Effector memory CD8-positive, alpha-beta T cell (primary cell): ENCODE results near the gene ZNF652.

ENCODE experiments used
- ATAC-seq: fragments of 150-1000 bp; cut with Tn5 transposase; replicated peaks from 2 replicates; pipeline ENCODE4 v1.10.0; 2021; ENCODE audit warnings: mild to moderate bottlenecking, moderate library complexity
- DNase-seq, 3 experiments: peaks; one replicate each; pipeline ENCODE4 v3.0.0; 2021
- H3K27ac Mint-ChIP-seq, 2 donors: one replicate each; pipeline ENCODE4 v1.8.0; 2022; ENCODE audit warnings: mild to moderate bottlenecking in 2 of 2, mixed read lengths in 2 of 2, moderate library complexity in 2 of 2
- H3K27me3 Mint-ChIP-seq, 2 donors: one replicate each; pipeline ENCODE4 v1.8.0; 2022; ENCODE audit warnings: mixed read lengths in 2 of 2
- H3K36me3 Mint-ChIP-seq: one replicate; pipeline ENCODE4 v1.8.0; 2022; ENCODE audit warnings: mild to moderate bottlenecking, moderate library complexity, mixed read lengths; ENCODE audit not compliant: insufficient read depth
- H3K4me1 Mint-ChIP-seq, 2 donors: one replicate each; pipeline ENCODE4 v1.8.0; 2022; ENCODE audit warnings: low read depth in 2 of 2, mixed read lengths in 2 of 2
- H3K4me3 Mint-ChIP-seq, 2 donors: one replicate each; pipeline ENCODE4 v1.8.0; 2022; ENCODE audit warnings: mild to moderate bottlenecking in 2 of 2, mixed read lengths in 2 of 2, moderate library complexity in 2 of 2
- H3K9me3 Mint-ChIP-seq, 2 donors: one replicate each; pipeline ENCODE4 v1.8.0; 2022; ENCODE audit warnings: mixed read lengths in 2 of 2

ZNF652 gene

DNA sequence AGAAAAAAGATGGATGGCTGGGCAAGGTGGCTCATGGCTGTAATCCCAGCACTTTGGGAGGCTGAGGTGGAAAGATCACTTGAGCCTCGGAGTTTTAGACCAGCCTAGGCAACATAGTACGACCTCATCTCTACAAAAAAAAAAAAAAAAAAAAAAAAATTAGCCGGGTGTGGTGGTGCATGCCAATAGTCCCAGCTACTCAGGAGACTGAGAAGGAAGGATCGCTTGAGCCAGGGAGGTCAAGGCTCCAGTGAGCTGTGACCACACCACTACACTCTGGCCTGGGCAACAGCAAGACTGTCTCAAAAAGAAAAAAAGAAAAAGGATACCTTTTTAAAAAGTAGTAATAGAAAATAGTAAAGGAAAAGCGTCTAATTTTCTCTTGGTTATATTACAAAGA, 20.7 kb downstream of the ZNF652 start:
- peak overlapping the region; percentile 89 to 93 for H3K27ac Mint-ChIP-seq
- H3K36me3 Mint-ChIP-seq: peaks cover 22% of the 10 kb centered on the region
- peaks cover 38 to 53% of the 10 kb centered on the region in 2 donors for H3K4me1 Mint-ChIP-seq
- ATAC-seq: no peak
- H3K27me3 Mint-ChIP-seq: no peaks in the 10 kb centered on the region
- H3K4me3 Mint-ChIP-seq: peak overlapping the region; percentile 77 to 84
- no peak for DNase-seq
- H3K9me3 Mint-ChIP-seq: no peaks in the 10 kb centered on the region

DNA sequence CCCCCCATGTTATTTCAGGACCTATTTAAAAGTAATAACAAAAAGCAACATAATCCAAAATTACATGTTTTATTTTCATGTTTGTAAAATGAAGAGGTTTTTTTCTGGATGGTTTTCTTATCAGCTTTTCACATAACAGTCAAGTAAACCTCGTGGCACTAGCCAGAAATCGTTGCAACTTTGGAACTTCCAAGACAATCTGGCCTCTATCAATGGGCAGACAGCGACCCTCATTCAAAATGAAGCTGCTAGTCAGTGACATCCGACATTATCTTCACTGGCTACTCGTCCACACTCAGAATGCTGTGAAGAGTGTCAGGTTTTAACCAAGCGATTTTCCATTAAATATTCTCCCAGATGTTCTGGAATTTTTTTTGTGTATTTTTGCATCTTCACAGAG, 22.7 kb downstream of the ZNF652 start:
- peak overlapping the region in 1 of 2 donors; percentile 93 for H3K27ac Mint-ChIP-seq
- peak overlapping the region; percentile 47 to 55 for H3K4me3 Mint-ChIP-seq
- no peaks in the 10 kb centered on the region for H3K9me3 Mint-ChIP-seq
- DNase-seq (no peak), ATAC-seq (no peak)
- H3K27me3 Mint-ChIP-seq: no peaks in the 10 kb centered on the region
- peaks cover 35 to 52% of the 10 kb centered on the region in 2 donors for H3K4me1 Mint-ChIP-seq
- H3K36me3 Mint-ChIP-seq: peaks cover 22% of the 10 kb centered on the region

GRCh38 chr17:49338883-49339282, 23.2 kb downstream of the ZNF652 start:
- peak overlapping the region; percentile 21 to 93 for H3K27ac Mint-ChIP-seq
- H3K4me1 Mint-ChIP-seq: peaks cover 39 to 56% of the 10 kb centered on the region in 2 donors
- H3K27me3 Mint-ChIP-seq: no peaks in the 10 kb centered on the region
- H3K9me3 Mint-ChIP-seq: no peaks in the 10 kb centered on the region
- peak in 1 of 3 experiments; percentile 16 for DNase-seq
- peaks cover 22% of the 10 kb centered on the region for H3K36me3 Mint-ChIP-seq
- ATAC-seq: peak; percentile 63
- peak overlapping the region; percentile 47 to 55 for H3K4me3 Mint-ChIP-seq

DNA sequence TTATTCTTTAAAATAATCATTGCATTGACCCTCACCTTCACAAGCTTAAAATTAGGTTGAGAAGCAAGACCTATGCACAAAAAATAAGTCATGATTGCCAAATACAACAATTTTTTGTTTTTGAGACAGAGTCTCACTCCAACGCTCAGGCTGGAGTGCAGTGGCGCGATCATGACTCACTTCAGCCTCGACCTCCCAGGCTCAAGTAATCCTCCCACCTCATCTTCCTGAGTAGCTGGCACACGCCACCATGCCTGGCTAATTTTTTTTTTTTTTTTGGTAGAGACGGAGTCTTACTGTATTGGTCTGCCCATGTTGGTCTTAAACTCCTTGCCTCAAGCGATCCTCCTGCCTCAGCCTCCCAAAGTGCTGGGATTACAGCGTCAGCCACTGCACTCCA, 24.2 kb downstream of the ZNF652 start:
- H3K36me3 Mint-ChIP-seq: peaks cover 18% of the 10 kb centered on the region
- no peaks in the 10 kb centered on the region for H3K9me3 Mint-ChIP-seq
- no peaks in the 10 kb centered on the region for H3K27me3 Mint-ChIP-seq
- H3K4me1 Mint-ChIP-seq: peaks cover 35 to 52% of the 10 kb centered on the region in 2 donors
- ATAC-seq: no peak
- DNase-seq: no peak
- peak overlapping the region; percentile 11 to 21 for H3K27ac Mint-ChIP-seq
- peak overlapping the region; percentile 47 to 55 for H3K4me3 Mint-ChIP-seq

- Mint-ChIP-seq H3K27ac (peak overlapping the region; percentile 44 to 62), H3K4me1 (peaks cover 26 to 37% of the 10 kb centered on the region in 2 donors), H3K27me3 (no peaks in the 10 kb centered on the region), H3K9me3 (no peaks in the 10 kb centered on the region), H3K36me3 (peaks cover 12% of the 10 kb centered on the region), H3K4me3 (no peak overlapping the region)
- ATAC-seq: no peak
- no peak for DNase-seq
Measured at GRCh38 chr17:49334744-49335512, 27.1 kb downstream of the ZNF652 start.

- H3K9me3 Mint-ChIP-seq: no peaks in the 10 kb centered on the region
- H3K4me3 Mint-ChIP-seq: no peak overlapping the region
- H3K27me3 Mint-ChIP-seq: no peaks in the 10 kb centered on the region
- peaks cover 12% of the 10 kb centered on the region for H3K36me3 Mint-ChIP-seq
- peak overlapping the region in 1 of 2 donors; percentile 62 for H3K27ac Mint-ChIP-seq
- DNase-seq (no peak), ATAC-seq (no peak)
- peaks cover 21 to 27% of the 10 kb centered on the region in 2 donors for H3K4me1 Mint-ChIP-seq
Measured at GRCh38 chr17:49333804-49334203, 28.2 kb downstream of the ZNF652 start.

DNA sequence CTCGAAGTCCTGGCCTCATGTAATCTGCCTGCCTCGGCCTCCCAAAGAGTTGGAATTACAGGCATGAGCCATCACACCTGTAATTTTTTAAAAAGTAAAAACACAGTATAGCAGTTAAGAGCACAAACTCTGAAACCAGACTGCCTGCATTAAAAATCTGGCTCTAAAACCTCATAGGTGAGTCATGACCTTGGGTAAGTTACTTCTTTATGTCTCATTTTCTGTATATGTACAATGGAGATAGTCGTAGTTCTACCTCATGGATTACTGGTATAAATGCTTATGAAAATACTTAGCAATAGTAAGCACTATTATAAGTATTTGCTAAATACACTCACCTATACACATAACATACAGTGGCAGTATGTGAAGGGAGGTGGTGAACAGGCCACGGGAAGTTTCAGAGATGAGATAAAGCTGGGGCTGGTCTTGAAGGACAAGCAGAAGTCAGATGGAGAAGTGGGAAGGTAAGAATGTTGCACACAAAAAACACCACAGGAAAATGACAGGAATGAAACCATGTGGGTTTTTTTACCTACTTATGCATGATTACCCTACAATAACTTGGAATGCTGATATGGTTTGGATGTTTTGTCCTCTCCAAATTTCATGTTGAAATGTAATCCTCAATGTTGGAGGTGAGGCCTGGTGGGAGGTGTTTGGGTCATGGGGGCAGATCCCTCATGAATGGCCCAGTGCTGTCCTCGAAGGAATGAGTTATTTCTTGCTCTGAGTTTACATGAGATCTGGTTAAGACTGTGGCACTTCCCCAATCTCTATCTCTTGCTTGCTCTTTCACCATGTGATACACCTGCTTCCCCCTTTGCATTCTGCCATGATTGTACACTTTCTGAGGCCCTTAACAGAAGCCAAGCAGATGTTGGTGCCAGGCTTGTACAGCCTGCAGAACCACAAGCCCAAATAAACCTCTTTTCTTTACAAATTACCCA, 33.9 kb downstream of the ZNF652 start:
- Mint-ChIP-seq H3K36me3 (peaks cover 11% of the 10 kb centered on the region), H3K4me1 (peaks cover 26 to 38% of the 10 kb centered on the region in 2 donors), H3K27ac (peak overlapping the region in 1 of 2 donors; percentile 49), H3K27me3 (no peaks in the 10 kb centered on the region), H3K9me3 (no peaks in the 10 kb centered on the region), H3K4me3 (no peak overlapping the region)
- ATAC-seq (no peak), DNase-seq (no peak)

DNA sequence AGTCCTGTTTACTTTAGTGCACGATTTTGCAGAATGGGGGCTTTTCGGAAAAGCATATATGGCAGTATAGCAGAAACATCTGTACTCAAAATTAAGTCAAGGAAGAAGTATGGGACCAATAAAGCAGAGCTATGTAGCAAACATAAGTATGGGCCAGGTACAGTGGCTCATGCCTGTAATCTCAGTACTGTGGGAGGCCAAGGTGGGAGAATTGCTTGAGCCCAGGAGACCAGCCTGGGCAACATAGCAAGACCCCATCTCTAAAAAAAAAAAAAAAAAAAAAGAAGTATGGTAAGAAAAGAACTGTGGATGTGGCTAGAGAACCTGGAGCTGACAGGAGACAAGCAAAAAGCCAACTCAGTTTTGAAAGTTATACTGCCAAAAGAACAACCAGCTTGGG, 36.1 kb downstream of the ZNF652 start:
- Mint-ChIP-seq H3K27ac (no peak overlapping the region), H3K36me3 (peaks cover 7% of the 10 kb centered on the region), H3K9me3 (no peaks in the 10 kb centered on the region), H3K27me3 (no peaks in the 10 kb centered on the region), H3K4me3 (no peak overlapping the region), H3K4me1 (peaks cover 29 to 35% of the 10 kb centered on the region in 2 donors)
- DNase-seq: no peak
- no peak for ATAC-seq

DNA sequence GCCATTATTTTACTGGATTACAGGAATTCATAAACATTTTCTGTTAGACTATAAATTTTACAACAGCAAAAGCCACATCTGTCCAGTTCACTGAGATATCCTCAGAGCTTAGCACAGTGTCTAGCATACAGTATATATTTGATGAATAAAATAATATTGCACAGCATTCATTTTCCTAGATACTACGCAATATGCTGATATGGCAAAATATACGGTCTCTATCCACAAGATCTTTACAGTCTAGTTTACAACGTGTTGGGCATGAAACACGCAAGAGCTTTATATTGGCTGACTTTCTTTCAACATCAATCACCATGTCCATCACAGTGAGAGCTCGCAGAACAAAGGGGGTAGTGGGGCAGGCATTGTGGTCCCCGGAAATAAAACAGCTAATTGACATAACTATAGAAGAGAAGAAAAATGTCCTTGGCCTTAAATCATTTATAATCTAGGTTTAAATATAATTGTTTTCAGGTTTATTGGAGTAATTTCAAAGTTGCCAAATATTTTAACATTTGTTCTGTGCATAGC, 43.5 kb downstream of the ZNF652 start:
- Mint-ChIP-seq H3K27me3 (no peaks in the 10 kb centered on the region), H3K9me3 (no peaks in the 10 kb centered on the region), H3K27ac (no peak overlapping the region), H3K36me3 (peaks cover 16% of the 10 kb centered on the region), H3K4me3 (no peak overlapping the region), H3K4me1 (peaks cover 31 to 39% of the 10 kb centered on the region in 2 donors)
- no peak for ATAC-seq
- no peak for DNase-seq

DNA sequence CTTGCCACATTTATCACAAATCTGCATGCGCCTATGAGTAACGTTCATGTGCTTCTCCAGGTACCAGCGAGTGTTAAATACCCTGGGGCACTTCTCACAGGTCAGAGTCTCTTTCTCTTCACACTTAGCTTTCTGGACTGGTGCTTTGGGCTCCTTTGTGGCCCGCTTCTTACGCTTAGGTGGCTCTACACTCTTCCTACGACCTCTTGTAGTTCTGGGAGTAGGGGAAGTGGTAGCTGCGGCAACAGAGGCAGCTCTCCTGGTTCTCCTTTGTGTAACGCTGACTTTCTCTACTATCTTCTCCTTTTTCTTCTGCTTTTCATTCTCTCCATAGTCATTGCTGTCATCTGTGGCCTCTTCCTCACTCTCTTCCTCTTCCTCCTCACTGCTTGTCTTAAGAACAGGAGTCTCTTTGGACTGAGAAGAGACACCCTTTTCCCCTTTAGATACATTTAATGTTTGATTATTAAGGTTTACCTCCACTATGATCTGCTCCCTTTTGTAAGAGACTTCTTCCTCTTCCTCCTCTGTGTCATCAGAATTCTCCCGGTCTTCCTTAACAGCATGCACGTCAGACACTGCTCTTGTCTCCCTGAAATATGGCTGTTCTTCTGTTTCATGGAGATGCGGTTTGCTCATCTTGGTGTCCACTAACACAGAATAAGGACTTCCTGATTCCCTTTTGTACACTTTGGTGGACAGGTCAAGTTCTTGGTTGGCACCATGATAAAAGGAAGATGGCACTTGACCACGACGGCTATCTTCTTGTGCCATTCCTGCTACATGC, 45.0 kb downstream of the ZNF652 start:
- no peaks in the 10 kb centered on the region for H3K9me3 Mint-ChIP-seq
- peaks cover 24 to 33% of the 10 kb centered on the region in 2 donors for H3K4me1 Mint-ChIP-seq
- H3K36me3 Mint-ChIP-seq: peaks cover 25% of the 10 kb centered on the region
- no peaks in the 10 kb centered on the region for H3K27me3 Mint-ChIP-seq
- DNase-seq (no peak), ATAC-seq (no peak)
- peak overlapping the region in 1 of 2 donors; percentile 29 for H3K27ac Mint-ChIP-seq
- peak overlapping the region in 1 of 2 donors; percentile 11 for H3K4me3 Mint-ChIP-seq

- peak overlapping the region; percentile 29 to 66 for H3K27ac Mint-ChIP-seq
- peaks cover 29% of the 10 kb centered on the region for H3K36me3 Mint-ChIP-seq
- ATAC-seq (no peak), DNase-seq (no peak)
- H3K4me3 Mint-ChIP-seq: peak overlapping the region; percentile 63 to 68
- H3K4me1 Mint-ChIP-seq: peaks cover 24 to 33% of the 10 kb centered on the region in 2 donors
- H3K9me3 Mint-ChIP-seq: no peaks in the 10 kb centered on the region
- no peaks in the 10 kb centered on the region for H3K27me3 Mint-ChIP-seq
Measured at GRCh38 chr17:49316258-49316570, 45.8 kb downstream of the ZNF652 start.

- DNase-seq (peak; percentile 76 to 80 (median 77)), ATAC-seq (peak; percentile 100)
- Mint-ChIP-seq H3K4me1 (peaks cover 20 to 33% of the 10 kb centered on the region in 2 donors), H3K27me3 (no peaks in the 10 kb centered on the region), H3K9me3 (no peaks in the 10 kb centered on the region), H3K4me3 (peak overlapping the region; percentile 63 to 68), H3K27ac (peak overlapping the region; percentile 29 to 66), H3K36me3 (peaks cover 32% of the 10 kb centered on the region)
Measured at GRCh38 chr17:49315551-49316257, 46.3 kb downstream of the ZNF652 start.
